OCI-LY1 (cell line): ENCODE results near the gene LRRC9.

Source experiments
- EZH2 ChIP-seq: fragments of 200-600 bp; sonication (generic), shearing (Covaris generic); IDR thresholded peaks from 2 replicates; pipeline ENCODE4 v1.8.0; 2017; ENCODE audit warnings: borderline replicate concordance, mixed run types, mild to moderate bottlenecking, antibody characterized with exemption, low read length, moderate library complexity, mixed read lengths
- TF ChIP-seq, protein P1 (sequence below): fragments of 200-600 bp; sonication (generic), shearing (Covaris generic); IDR thresholded peaks from 2 replicates; pipeline ENCODE4 v1.5.1; 2017; ENCODE audit warnings: mild to moderate bottlenecking, antibody characterized with exemption, low read length, moderate library complexity, mixed read lengths

- TF ChIP-seq, protein P1, sequence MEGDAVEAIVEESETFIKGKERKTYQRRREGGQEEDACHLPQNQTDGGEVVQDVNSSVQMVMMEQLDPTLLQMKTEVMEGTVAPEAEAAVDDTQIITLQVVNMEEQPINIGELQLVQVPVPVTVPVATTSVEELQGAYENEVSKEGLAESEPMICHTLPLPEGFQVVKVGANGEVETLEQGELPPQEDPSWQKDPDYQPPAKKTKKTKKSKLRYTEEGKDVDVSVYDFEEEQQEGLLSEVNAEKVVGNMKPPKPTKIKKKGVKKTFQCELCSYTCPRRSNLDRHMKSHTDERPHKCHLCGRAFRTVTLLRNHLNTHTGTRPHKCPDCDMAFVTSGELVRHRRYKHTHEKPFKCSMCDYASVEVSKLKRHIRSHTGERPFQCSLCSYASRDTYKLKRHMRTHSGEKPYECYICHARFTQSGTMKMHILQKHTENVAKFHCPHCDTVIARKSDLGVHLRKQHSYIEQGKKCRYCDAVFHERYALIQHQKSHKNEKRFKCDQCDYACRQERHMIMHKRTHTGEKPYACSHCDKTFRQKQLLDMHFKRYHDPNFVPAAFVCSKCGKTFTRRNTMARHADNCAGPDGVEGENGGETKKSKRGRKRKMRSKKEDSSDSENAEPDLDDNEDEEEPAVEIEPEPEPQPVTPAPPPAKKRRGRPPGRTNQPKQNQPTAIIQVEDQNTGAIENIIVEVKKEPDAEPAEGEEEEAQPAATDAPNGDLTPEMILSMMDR: no peak
- TF ChIP-seq EZH2: no peak
These were observed 181.8 kb downstream of the LRRC9 start for GRCh38 chr14:60101786-60102185.
